Measurements from ENCODE around the gene ADGRG4. TPM values are rescaled to one million over a fixed set of nuclear protein-coding genes. Genes with fewer than 3 reads are reported as not detected.

ADGRG4 gene
- total RNA-seq, 4 donors from 2014 or later = not detected

DNA sequence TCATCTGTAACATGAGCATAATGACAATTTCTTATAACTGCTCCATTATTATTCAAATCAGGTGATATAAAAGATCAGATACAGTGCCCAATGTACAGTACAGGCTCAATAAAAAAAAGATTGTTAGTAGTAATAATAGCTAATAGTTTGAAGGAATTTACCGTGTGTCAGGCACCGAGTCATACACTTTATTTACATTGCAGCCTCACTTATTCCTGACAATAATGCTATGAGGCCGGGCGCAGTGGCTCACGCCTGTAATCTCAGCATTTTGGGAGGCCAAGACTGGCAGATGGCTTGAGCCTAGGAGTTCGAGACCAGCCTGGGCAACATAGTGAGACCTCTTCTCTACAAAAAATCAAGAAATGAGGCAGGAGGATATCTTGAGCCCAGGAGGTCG lies 39.4 kb upstream of the ADGRG4 start:
- 83% methylated on average over 7 of the region's 7 CpGs for WGBS
- no peak overlapping the region for H3K27ac ChIP-seq
- no peaks in the 10 kb centered on the region for H3K36me3 ChIP-seq
- no peaks in the 10 kb centered on the region for H3K9me3 ChIP-seq
- H3K4me3 ChIP-seq = no peak overlapping the region
- no peaks in the 10 kb centered on the region for H3K4me1 ChIP-seq
- no peaks in the 10 kb centered on the region for H3K27me3 ChIP-seq
- DNase-seq (ENCODE audit: low spot score in 2 of 2) = no peak
- TF ChIP-seq EP300 (IDR thresholded peaks at IDR 0.05) (no peak), POLR2A (IDR thresholded peaks at IDR 0.05) (no peak), POLR2AphosphoS5 (IDR thresholded peaks at IDR 0.05) (no peak)
- TF ChIP-seq, protein P1, sequence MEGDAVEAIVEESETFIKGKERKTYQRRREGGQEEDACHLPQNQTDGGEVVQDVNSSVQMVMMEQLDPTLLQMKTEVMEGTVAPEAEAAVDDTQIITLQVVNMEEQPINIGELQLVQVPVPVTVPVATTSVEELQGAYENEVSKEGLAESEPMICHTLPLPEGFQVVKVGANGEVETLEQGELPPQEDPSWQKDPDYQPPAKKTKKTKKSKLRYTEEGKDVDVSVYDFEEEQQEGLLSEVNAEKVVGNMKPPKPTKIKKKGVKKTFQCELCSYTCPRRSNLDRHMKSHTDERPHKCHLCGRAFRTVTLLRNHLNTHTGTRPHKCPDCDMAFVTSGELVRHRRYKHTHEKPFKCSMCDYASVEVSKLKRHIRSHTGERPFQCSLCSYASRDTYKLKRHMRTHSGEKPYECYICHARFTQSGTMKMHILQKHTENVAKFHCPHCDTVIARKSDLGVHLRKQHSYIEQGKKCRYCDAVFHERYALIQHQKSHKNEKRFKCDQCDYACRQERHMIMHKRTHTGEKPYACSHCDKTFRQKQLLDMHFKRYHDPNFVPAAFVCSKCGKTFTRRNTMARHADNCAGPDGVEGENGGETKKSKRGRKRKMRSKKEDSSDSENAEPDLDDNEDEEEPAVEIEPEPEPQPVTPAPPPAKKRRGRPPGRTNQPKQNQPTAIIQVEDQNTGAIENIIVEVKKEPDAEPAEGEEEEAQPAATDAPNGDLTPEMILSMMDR (IDR thresholded peaks at IDR 0.05) = no peak

DNA sequence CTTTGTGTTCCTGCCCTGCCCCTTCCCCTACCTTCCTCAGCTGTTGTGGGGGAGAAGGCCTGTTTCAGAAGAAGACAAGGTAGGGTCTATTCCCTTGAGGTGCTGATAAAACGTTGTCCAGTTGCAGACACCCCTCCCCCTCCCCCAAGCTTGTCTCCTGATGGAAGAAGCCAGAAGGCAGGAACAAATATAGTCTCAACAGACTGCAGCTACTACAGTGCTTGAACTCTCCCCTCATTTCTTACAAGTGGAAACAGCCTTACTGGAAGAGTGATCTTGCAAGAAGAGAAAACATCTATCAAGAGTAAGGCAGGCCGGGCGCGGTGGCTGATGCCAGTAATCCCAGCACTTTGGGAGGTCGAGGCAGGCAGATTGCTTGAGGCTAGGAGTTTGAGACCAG lies 38.5 kb upstream of the ADGRG4 start:
- no peak overlapping the region for H3K27ac ChIP-seq
- H3K4me3 ChIP-seq = no peak overlapping the region
- H3K9me3 ChIP-seq = no peaks in the 10 kb centered on the region
- no peak for TF ChIP-seq EP300 (IDR thresholded peaks at IDR 0.05)
- no peak for TF ChIP-seq POLR2A (IDR thresholded peaks at IDR 0.05)
- TF ChIP-seq POLR2AphosphoS5 (IDR thresholded peaks at IDR 0.05) = no peak
- TF ChIP-seq, protein P1 (IDR thresholded peaks at IDR 0.05) = no peak
- DNase-seq (ENCODE audit: low spot score in 2 of 2) = no peak
- no peaks in the 10 kb centered on the region for H3K27me3 ChIP-seq
- WGBS = 71% methylated on average over 5 of the region's 5 CpGs
- no peaks in the 10 kb centered on the region for H3K36me3 ChIP-seq
- no peaks in the 10 kb centered on the region for H3K4me1 ChIP-seq

DNA sequence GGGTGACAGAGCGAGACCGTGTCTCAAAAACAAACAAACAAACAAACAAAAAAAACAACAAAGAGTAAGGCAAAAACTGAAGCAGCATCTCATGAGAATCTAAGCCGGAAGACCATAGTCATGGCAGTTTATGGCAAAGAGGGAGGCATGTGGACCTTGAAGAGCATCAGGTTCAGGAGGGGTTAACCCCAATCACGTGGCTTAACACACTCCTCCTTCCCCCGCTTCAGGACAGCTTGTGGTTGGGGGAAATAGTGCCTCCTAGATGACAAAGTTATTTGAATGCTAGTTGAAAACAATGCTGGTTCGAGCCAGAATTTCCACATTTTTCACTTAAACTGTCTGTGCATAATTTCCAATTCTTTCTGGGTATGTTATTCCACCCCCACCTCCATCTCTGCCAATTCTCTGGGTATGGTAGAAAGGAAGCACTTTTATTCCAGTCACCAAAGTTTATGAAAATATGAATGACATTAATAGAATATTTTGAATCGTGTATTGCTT lies 37.9 kb upstream of the ADGRG4 start:
- no peak overlapping the region for H3K27ac ChIP-seq

DNA sequence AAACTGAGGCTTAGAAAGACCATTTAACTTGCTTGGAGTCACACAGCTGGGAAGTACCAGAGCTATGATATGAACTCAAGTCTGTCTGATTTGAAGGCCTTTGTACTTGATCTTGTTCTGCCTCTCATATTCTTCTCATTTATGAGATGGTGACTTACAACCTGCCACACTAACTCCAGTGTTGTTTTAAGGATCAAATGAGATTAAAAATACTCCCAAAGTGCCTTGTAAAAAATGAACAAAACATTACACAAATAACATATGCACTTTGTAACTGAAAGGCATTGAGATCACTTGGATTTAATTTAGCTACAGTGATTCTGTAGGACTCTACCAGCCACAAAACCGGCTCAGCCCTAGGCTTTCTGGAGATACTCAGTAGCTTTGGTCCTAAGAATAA lies 33.9 kb upstream of the ADGRG4 start:
- Histone ChIP-seq H3K9me3 (no peaks in the 10 kb centered on the region), H3K36me3 (no peaks in the 10 kb centered on the region), H3K4me3 (no peak overlapping the region), H3K27ac (no peak overlapping the region), H3K27me3 (no peaks in the 10 kb centered on the region), H3K4me1 (no peaks in the 10 kb centered on the region)
- TF ChIP-seq EP300 (IDR thresholded peaks at IDR 0.05) (no peak), POLR2AphosphoS5 (IDR thresholded peaks at IDR 0.05) (no peak)
- TF ChIP-seq, protein P1 (IDR thresholded peaks at IDR 0.05) = no peak
- 76% methylated on average over 1 of the region's 1 CpG for WGBS
- no peak for DNase-seq (ENCODE audit: low spot score in 2 of 2)

More for the DNA sequence above, 37.9 kb upstream of the ADGRG4 start:
- Histone ChIP-seq H3K4me3 (no peak overlapping the region), H3K27me3 (no peaks in the 10 kb centered on the region), H3K36me3 (no peaks in the 10 kb centered on the region), H3K4me1 (no peaks in the 10 kb centered on the region), H3K9me3 (no peaks in the 10 kb centered on the region)
- TF ChIP-seq POLR2AphosphoS5 (IDR thresholded peaks at IDR 0.05) (no peak), EP300 (IDR thresholded peaks at IDR 0.05) (no peak), POLR2A (IDR thresholded peaks at IDR 0.05) (no peak)
- TF ChIP-seq, protein P1 (IDR thresholded peaks at IDR 0.05) = no peak
- 63% methylated on average over 7 of the region's 7 CpGs for WGBS
- DNase-seq (ENCODE audit: low spot score in 2 of 2) = no peak

DNA sequence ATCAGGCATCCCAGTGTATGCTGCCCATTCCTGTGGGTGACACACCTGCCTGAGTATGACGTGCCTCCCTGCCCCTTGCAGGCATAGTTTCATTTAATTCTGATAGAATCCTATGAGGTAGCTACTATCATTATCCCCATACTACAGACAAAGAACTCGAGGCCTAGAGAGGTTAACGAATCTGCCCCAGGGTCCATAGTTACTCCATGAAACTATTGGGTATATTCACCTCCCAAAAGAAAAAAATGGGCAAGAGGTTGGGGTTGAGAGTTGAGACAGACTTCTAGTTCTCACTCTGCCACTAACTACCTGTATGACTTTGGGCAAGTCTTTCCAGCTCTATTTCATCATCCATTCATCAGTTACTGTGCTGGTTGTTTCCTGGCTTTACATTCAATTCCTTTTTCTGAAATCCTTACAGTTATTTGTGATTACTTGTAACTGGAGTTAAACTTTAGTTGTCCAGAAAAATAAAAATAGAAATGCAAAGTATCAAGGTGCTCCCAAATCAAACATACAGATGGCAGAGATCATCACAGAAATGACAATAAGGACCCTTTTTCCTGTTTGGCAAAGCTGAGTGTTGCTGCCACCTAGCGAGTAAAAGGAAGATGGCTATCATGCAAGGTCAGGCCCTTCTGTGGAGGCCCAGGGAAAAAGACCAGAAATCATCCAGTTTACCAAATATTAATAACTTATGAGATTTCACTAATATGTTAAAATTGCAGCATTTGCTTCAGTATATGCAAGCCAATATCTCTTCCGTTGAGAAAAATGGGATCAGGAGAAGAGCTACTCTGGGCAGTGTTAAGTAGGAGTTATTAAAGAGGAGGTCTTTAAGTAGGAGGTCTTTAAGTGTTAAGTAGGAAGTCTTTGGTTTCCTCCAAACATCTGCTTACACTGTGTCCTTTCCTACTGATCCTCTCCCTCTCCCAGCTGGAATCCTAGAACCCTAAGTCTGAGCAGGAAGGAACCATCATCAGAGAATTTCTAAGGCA lies 32.4 kb upstream of the ADGRG4 start:
- TF ChIP-seq EP300 (IDR thresholded peaks at IDR 0.05) (no peak), POLR2A (IDR thresholded peaks at IDR 0.05) (no peak), POLR2AphosphoS5 (IDR thresholded peaks at IDR 0.05) (no peak)
- TF ChIP-seq, protein P1 (IDR thresholded peaks at IDR 0.05) = peak; percentile 68 to 73
- WGBS = 43% methylated on average over 5 of the region's 5 CpGs
- H3K4me1 ChIP-seq = no peaks in the 10 kb centered on the region
- no peak for DNase-seq (ENCODE audit: low spot score in 2 of 2)
- H3K27ac ChIP-seq = no peak overlapping the region
- no peaks in the 10 kb centered on the region for H3K36me3 ChIP-seq
- no peaks in the 10 kb centered on the region for H3K27me3 ChIP-seq
- no peaks in the 10 kb centered on the region for H3K9me3 ChIP-seq
- H3K4me3 ChIP-seq = no peak overlapping the region

Data from suprapubic skin (tissue), 4 donors.